Stimulated activated CD4-positive, alpha-beta T cell treated with anti-CD3 and anti-CD28 coated beads, Interleukin-12 subunit alpha, Interleukin-12 subunit beta, amount 100 ng/mL, for 24 hours (primary cell): ENCODE data around the gene MAML2.

Source experiments
- DNase-seq, 2 experiments: peaks; one replicate each; pipeline ENCODE4 v3.0.0-alpha.2; 2020; ENCODE audit warnings: low read depth in 2 of 2

MAML2 gene

DNA sequence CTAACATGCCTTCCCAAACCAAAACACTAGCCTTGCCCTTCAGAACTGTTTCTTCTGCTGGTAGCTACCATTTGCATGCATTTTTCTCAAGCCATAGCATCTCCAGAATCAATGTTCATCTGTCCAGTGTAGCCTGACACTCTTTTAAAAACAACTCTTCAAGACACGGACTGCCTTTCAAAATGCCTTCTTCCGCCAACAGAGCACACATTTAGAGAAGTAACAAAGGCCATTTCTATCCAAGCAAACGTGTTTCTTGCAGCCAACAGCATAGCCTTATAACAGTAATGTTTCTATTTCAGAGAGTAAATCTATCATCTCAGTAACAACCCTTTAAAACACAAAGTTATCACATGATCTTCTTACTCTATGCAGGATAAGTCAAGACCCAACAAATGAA lies 275.8 kb downstream of the MAML2 start:
- no peak for DNase-seq

GRCh38 chr11:96065379-96065778 lies 277.6 kb downstream of the MAML2 start:
- DNase-seq = no peak

DNA sequence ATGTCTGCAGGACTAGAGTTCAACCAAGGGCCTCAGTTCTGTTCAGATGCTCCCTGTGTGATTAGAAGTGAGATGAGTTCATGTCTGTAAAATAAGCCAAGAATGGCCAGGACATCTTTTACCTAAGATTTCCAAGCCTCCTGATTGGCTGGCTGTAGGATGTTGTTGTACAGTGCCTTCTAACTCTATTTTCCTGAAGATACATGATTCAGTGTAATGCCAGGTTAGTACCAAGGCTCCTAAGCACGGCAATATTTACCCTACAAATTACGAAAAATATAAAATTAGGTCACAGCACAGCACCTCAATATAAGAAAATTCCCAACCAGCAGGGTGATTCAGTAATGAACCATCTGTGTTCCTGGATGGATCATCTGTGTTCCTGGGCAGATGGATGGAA lies 279.1 kb downstream of the MAML2 start:
- no peak for DNase-seq

GRCh38 chr11:96063053-96063452 lies 279.9 kb downstream of the MAML2 start:
- DNase-seq = no peak

DNA sequence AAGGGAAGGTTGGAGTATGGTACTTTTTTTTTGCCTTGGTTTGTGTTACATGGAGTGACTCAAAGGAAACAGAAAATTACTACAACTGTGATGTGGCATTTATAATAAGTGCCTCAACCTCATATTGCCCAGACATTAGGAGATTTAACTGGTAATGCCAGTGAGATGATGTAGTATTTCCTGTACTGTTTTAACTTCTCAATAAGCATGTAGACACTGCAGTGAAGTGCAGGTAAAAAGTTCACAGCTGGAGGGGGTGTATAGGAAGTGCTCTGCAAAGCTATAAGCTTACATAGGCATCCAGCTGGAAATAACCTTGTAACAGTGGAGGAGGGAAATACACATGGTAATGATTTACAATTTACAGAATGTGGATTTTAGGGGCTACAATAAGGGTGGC lies 280.9 kb downstream of the MAML2 start:
- no peak for DNase-seq

DNA sequence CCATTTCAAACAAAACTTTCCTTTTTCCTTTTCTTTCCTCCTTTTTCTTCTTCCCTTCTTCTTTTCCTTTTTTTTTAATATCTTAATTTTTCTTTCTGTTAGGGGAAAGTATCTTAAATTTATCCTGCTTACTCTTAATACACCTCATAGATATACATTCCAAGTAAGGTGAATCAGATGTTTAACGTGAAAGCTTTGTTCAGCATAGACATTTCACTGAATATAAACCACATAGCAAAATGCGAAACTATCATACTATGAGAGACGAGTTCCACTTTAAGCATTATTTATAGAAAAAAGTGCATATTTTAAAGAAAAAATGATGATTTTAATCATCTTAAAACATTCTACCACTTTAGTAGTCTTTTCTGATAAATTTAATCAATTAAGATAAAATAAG lies 281.3 kb downstream of the MAML2 start:
- DNase-seq = no peak

GRCh38 chr11:96061069-96061468 lies 281.9 kb downstream of the MAML2 start:
- no peak for DNase-seq

- DNase-seq = no peak
Measured at GRCh38 chr11:96057502-96057901, 285.5 kb downstream of the MAML2 start.

GRCh38 chr11:96056576-96056975 lies 286.4 kb downstream of the MAML2 start:
- no peak for DNase-seq

GRCh38 chr11:96055706-96056387 lies 287.1 kb downstream of the MAML2 start:
- peak in 1 of 2 experiments; percentile 31 for DNase-seq

DNA sequence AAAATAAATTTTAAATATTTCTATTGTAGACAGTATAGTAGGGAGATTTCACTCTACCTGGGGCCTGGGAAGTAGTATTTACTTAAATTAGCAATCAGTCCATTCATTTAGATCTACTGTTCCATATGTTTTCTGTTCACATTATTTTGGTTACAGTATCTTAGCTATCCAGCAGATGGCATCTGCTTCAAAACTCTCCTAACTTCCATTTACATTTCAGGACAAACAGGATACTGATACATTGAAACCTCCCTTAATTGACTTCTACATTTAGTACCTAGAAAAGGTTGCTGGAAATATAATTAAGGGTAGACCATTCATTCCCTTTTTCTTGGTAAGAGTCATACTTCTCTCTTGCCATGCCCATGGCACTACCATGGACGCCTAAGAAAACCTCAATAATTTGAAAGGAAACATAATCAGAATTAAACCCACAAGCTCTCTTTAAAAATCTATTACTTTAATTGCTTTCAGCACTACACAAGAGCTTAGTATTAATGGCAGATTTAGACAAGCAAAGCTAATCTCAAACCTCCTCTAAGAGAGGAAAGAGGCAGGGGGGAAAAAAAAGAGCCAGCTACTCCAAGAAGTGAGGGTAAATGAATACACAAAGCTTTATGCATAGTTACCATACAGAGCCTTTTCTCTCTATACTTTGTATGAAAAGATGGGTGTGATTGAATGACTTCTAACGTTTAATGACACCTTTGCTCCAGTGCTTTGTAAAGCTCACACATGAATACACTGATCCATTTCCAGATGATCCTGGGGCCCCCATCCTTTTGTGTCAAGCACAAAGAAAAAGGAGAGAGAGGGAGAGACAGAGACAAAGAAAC lies 287.9 kb downstream of the MAML2 start:
- no peak for DNase-seq

DNA sequence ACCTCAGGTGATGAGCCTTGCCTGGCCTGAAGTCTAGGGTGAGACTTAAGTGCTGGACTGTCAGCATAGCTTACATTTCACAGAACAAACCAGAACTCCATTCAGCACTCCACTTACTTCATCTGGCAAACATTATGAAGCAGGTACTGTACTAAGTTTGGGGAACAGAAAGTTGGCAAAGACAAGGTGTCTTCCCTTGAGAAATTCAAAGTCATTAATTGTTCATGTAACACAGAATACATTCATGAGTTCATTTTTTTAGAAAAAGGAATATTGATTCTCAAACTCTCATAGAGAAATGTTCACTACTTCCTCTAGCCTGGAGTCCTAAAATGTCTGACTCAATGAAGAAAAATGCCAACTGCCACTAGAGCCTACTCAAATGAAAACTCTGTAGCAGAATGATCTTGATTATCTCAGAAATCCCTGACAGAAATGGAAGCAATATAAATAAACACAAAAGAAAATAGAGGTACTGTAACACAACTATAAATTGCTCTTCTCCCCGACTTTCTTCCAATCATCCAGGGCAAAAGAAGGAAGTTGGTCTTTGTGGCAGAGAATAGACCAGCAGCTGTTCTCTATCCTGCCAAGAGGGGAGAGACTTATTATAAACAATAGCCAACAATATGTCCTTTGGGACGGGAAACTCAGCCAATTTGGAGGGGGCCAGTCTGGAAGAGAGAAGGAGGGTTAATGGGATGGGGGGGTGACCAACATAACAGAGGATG lies 289.9 kb downstream of the MAML2 start:
- no peak for DNase-seq

DNA sequence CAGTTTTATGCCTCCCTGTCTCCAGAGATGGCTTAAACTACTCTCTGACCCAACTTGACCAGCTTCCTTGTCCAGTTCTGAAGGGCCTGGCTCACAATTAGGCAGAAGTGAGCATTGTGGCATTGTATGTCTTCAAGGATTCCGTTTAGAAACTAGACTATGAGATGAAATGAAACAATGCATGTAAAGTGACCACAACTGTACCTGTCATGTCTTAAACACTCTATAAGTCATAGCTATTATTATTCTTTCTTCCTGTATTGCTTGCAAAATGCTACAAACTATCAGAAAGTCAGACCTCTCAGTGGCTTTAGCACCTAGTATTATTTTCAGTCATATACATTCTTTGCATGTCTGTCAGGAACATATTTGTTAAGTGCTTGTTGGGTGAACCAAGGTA lies 291.2 kb downstream of the MAML2 start:
- no peak for DNase-seq

DNA sequence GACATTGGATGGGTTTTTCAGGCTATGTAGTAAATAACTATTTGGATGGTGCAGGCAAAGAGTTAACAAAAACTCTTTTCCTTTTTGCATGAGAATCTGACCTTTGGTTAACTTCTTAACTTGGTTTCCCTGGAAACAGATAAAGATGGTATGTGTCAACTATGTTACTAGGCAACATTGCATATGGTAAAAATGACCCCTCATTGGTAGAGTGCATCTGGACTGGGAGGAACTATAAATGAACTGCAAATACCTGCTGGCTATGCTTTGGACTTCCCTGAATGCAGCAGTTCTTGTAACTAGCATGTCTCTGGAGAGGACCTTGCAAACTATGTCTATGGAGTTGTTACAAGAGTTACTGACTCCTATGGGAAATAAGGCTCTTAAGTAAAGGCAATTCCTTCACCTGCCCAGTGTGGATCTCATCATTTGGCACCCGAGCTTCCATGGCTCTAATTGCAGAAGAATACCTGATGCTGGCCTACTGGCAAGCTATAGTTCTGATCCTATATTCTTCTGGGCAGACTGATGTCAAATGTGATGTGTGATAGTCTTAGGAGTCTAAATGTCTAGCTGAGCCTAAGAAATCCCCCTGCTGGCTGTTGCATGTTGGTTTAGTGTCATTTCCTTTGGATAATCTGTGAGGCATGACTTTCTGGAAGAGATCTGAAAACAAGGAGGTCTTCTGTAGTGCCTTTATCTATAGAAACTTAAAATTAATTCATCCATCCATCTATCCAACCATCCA lies 292.4 kb downstream of the MAML2 start:
- DNase-seq = no peak

DNA sequence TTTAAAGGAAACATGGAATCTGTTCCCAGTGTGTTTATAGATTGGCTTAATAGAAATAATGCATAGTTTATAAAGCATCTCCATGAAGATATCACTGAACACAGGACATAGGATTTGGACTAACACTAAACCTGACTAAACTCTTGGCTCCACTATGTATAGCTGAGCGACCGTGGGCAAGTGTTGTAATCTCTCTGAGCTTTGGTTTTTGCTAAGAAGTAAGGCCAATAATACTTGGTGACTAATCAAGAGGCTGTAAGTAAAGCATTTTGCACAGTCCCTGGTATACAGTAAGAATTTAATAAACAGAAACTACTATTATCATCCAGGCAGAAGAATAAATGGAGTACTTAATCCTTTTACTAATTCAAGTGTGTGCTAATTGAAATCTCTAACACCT lies 293.6 kb downstream of the MAML2 start:
- DNase-seq = no peak

- no peak for DNase-seq
Measured at GRCh38 chr11:96045622-96046456, 297.2 kb downstream of the MAML2 start.

DNA sequence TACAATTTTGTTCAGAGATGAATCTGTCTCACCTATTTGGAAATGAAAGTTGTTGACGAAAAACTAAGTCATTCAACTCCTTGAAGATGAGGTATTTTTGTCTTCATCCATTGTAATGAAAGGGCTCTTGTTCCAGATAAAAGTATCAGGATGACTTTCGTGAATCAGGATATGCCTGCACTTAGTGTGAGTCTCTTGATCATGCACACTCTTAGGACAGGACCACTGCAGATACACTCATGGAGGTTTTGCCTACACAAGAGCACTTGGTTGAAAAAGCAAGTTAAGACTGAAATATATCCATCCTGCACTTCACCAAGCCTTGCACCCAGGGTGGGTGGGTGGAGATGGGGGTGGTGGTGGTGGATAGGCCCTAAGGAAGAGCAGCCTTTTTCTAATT lies 298.2 kb downstream of the MAML2 start:
- DNase-seq = no peak

- no peak for DNase-seq
Measured at GRCh38 chr11:96044311-96044710, 298.7 kb downstream of the MAML2 start.

DNA sequence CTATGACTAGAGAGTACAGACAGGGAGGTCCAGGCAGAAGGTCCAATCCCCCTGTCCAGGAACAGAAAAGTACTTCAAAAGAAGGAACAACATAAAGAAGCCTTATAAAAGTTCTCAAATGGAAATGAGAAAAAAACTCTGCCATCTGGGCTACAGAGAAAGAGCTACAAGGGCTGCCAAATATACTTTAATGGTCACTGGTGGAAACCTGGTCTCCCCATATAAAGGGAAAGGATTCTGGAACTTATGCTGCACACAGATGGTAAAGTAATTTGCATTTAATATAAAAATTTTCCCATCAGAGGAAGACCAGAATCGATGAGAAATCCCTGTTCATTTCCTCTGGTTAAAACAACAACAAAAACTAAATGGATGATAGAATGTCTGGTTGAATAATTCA lies 299.7 kb downstream of the MAML2 start:
- no peak for DNase-seq

- no peak for DNase-seq
Measured at GRCh38 chr11:96038046-96038445, 304.9 kb downstream of the MAML2 start.

DNA sequence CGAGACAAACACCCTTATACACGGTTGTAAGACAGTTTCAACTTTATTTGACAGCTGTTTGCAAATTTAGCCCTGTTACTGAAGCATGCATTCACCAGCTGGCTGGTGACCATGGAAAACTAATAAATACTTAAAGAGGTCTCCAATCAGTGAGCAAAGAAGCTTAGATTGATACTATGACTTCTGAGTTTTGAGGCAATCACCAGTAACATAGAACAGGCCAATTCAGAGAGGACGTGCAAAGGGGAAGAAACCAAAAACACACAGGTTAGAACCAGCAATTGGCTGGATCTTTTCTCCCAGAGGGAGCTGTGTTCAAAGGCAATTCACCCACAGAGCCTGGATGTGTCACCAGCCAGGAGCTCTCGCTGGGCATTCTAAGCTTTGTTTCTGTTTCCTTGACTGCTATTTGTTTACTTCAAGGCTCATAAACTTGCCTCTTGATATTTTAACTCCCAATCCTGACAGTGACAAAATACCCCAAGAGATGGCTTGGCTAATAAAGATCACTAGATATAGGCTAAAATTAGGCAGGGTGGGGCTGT lies 305.5 kb downstream of the MAML2 start:
- no peak for DNase-seq
